GM19025 (cell line): Measurements from ENCODE around the gene QRSL1.
"Not testable (repeated sequence)": the region's sequence is repeated elsewhere in the genome, so short reads cannot be mapped to it uniquely, and the experiment has no call there.

Experiments
- ATAC-seq: cut with Tn5 transposase; IDR thresholded peaks from one replicate; pipeline ENCODE4 v1.9.1; 2021; ENCODE audit warnings: mild to moderate bottlenecking, low read depth, moderate library complexity; ENCODE audit not compliant: unreplicated experiment

Gene QRSL1

DNA sequence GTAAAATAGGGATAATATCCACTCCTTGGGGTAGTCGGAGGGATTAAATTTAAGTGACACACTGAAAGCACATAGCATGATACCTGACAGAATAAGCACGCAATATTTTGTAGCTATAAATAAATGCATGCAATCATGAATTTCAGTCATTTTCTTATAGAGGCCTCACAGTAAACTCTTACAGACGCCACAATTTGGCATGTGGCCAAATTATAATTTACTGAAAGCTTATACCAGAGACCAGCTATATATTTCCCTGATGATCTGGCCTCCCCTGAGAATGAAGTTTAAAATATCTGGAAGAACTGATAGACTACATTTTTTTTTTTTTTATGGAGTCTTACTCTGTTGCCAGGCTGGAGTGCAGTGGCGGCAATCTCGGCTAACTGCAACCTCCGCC, 40.9 kb downstream of the QRSL1 start:
- no peak for ATAC-seq

DNA sequence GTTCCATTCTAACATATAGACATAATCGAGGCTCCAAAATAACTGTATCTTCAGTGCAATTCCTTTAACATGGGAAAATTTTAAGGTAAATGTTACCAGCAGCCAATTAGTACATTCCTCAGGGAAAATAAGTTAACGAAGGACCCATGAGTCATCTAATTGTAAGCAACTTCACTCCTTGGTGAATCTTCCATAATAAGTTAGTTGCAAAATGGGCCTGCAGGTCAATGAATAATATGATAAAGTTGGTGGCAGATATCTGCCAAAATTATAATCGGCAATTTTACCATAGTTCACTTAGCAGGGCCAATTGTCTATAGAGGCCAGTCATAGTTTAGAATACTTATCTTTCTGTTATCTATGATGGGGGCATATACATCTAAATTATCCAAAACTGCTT, 42.3 kb downstream of the QRSL1 start:
- no peak for ATAC-seq

- no peak for ATAC-seq
These were observed 45.3 kb downstream of the QRSL1 start for GRCh38 chr6:106674541-106675229.

GRCh38 chr6:106677282-106677681, 47.9 kb downstream of the QRSL1 start:
- no peak for ATAC-seq

DNA sequence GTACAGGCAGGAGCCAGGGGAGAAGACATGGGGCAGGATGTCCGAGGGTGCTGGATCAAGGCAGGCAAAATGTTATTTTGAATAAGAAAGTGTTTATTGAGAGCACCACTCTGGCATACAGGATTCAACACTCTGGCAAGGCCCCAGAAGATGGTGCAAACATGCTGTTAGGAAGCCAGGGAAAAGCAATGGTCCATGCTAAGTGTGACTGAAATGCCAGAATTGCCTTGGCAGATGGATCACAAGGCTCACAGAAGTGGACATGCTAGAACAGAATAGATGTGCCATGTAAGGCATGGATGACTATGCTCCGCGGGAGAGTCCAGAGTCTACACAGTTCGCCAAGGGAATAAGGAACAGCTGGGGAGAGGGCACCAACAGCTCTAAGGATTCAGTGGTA, 54.6 kb downstream of the QRSL1 start:
- ATAC-seq, result no peak

DNA sequence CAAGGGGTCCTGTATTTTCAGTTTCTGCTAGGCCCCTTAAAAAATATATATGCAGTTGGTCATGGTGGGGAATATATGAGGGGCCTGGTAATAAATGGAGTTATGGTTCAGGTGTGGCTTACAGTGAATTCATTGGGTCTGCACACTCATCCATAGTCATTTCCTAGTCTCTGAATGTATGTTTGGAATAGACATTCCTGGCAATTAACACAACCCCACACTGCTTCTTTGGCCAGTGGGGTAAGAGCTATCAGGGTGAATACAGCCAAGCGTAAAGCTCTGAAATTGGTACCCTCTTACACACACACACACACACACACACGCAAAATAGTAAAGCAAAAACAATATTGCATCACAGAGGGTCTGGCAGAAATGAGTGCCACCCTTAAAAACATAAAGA, 56.5 kb downstream of the QRSL1 start:
- ATAC-seq, result no peak

DNA sequence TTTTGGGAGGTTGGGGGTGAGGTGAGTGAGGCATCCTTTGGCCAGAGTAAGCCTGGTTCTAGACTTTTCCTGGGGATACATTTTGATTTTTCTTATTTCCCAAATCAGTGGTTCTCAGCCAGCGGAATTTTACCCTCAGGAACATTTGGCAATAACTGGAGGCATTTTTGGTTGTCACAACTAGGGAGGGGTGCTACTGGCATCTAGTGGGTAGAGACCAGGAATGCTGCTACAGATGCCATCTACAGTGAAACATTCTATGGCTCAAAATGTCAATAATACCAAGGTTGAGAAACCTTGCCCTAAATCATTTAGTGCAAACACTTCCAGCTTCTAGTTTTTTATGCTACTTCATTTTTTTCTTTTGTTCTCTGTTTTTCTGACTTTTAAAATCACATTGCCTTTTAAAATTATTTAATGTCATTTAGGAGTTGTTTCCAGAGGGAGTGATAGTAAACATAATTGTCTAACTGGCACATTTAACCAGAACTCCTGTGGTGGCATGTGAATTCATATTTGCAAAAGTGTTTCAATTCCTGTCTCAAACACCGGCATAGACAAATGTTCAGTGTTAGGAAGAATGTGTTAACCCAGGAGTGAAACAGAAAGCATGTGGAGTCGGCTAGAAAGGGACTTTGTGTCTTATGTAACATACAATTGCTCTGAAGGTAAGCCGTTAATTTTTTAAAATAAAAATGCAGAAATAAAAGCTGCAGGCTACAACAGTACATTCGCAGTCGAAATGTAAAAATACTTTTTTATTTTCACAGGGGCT, 59.0 kb downstream of the QRSL1 start:
- no peak for ATAC-seq

DNA sequence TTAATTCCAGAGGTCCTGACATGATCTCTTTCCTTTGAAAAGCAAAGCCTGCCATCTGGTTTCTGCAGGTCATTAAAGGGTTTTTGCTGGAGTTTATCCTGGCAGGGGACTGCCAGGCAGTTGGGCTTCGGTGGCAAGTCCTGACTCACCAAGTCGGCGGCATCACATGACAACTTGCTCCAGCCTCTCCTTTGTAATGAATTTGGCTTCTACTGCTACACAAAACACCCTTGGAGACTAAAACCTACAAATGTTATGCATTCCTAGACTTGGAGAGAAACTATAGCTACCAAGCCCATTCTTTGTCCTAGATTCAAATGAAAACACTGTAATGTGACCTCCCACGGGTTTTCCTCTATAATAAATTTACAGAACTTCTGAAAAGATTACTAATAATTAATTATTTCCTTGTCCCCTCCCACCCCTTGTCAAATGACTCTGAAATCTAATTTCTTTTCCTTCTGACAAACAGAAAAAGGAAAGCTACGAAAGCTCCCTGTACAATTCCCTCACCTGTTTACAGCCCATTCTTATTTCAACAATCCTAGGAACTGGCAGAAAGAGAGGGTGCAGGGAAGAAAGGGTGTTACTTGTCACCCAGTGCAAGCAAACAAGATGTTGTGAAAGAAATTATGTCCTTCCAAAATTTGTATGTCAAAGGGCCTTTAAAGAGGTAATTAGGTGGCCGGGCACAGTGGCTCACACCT, 62.9 kb downstream of the QRSL1 start:
- no peak for ATAC-seq

- no peak for ATAC-seq
These were observed 63.4 kb downstream of the QRSL1 start for GRCh38 chr6:106692819-106693208.

DNA sequence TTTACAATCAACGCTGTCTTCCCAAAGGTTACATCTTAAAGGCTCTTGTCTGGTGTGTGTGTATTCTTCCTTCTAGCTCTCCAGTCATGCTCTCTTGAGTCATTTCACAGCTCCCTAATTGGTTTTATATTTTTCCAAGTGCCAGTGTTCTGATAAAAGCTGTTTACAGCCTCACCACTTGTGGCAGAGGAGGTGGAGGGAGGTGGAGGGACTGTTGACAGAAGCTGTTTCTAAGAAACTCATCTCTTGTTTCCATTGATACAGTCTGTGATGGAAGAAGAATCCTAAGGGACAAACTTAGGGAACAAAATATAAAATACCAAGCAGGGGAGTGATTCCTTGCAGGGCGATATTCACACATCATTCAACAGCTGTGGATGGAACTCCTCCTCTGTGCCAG, 64.0 kb downstream of the QRSL1 start:
- ATAC-seq, result no peak

GRCh38 chr6:106694343-106694742, 65.0 kb downstream of the QRSL1 start:
- no peak for ATAC-seq

GRCh38 chr6:106700581-106700980, 71.2 kb downstream of the QRSL1 start:
- no peak for ATAC-seq

DNA sequence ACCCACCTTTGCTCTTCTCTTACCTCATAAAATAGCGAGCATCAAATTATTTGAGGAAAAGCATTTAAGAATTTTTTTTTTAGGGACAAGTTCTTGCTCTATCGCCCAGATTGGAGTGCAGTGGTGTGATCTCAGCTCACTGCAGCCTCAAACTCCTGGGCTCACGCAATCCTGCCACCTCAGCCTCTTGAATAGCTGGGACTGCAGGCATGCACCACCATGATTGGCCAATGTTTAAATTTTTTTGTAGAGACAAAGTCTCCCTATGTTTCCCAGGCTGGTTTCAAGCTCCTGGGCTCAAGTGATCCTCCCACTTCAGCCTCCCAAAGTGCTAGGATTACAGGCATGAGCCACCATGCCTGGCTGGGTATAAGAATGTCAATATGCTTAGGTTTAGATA, 71.8 kb downstream of the QRSL1 start:
- ATAC-seq, result not testable (repeated sequence)

DNA sequence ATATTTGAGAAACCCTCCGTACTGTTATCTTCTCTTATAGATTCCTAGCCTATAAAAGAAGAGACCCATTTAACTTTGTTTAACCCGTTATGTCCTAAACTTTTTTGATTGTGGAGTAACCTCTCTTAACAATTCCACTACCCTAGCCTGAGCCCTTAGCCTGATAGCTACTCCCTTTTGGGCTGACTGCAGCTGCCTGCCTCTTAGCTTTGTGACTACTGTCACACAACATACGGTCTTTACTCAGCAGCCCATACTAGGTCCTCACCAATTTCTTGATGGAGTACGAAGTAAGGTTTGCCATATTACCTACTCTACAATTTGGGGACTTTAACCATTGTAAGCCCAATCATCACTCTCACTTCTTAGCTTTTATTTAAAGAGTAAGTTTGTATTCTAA, 72.7 kb downstream of the QRSL1 start:
- ATAC-seq, result peak; percentile 20

DNA sequence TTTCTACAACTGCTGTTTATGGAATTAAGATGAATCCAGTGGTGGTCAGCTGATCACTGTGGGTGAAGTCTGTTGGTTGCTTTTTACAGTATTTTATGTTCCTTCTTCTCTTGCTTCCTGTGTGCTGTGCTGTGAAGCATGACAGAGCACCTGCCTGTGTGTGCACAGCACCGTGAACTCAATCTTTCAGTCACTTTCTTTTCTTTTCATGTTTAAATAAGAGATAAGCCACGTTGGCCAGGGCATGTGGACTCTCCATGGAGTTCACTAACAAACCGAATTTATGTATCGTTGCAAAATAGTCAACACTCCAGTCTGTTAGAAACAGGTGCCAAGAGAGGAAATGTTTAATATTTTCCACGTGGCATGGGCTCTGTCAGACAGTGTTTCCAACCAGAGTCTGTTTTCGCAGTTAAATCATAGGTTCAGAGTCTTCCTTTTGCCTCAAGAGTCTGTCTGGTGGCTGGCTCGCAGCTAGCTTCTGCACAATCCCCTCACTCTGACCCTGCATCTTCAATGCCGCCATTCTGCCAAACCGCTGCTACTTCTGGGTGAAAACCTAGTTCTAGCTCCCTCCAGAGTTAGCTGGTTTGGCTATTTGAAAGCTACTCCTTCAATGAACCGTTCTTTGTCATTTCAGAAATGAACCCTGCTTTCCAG, 73.2 kb downstream of the QRSL1 start:
- peak; percentile 94 for ATAC-seq

DNA sequence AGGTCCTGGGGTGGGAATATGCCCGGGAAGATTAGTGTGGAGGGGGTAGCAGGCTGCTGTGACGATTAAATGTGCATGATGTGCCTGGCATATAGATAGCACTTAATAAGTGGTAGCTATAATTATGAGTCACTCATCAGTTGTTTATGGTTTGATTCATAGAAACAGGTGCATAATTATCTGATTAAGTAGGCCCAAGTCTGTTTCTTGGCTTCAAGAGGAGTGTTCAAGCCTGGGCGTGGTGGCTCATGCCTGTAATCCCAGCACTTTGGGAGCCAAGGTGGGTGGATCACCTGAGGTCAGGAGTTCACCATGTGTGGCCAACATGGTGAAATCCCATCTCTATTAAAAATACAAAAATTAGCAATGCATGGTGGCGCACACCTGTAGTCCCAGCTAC, 74.9 kb downstream of the QRSL1 start:
- no peak for ATAC-seq

DNA sequence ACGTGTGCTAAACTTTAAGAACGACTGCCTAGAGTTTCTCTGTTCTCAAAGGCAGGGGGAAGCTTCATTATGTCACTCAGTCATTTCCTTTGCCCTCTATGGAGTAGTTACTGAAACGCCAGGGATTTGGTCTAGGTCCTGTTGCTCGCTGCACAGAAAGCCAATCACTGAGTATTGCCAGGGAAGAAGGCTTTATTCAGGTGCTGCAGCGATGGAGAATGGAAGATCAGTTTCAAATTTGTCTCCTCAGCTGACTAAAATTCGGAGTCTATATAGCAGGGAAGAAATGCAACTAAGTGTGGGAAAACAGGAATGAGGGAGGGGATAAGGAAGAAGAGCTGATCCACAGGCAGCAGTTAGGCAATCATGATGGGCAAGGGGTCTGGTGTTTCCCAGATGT, 75.8 kb downstream of the QRSL1 start:
- no peak for ATAC-seq

DNA sequence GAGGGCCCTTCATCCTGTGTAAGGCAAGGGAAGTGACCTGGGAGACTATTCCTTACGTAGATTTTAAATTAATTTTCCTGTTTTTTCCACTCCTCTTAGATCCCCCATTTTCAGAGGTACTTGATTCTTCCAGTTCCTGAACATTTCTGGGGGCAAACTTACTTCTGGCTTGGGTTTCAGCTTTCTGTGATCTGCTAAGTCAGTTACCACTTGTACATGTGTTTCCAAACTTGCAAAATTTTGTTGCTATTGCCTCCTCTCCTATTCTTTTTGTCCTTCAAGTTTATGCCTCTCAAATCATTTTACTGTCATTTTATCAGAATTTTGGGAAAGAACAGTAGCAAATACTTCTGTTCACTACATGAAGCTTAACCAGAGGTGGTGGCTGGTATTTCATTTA, 81.2 kb downstream of the QRSL1 start:
- no peak for ATAC-seq

DNA sequence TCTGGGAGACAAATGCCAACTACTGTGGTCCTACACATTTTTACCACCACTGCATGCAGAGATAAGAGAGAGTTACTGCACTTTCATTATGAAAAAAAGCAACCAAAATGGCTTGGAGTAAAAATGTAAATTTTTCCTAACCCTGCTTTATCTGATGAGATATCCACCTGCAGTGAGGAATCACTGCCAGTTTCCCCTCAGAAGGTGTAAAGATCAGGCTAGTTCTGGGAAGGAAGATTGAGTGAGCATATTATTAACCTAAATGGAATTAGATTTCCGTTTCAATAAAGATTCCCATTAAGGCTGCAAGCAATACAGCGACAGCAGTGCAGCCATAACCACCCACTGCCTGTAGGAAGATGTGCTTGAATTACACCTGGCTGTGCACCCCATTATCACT, 84.9 kb downstream of the QRSL1 start:
- ATAC-seq, result no peak

- ATAC-seq, result no peak
These were observed 86.5 kb downstream of the QRSL1 start for GRCh38 chr6:106715922-106716321.

GRCh38 chr6:106716966-106717365, 87.6 kb downstream of the QRSL1 start:
- ATAC-seq, result no peak
